GM19240 (cell line): ENCODE data around the gene KIF5C.
"Not testable (repeated sequence)": the region's sequence is repeated elsewhere in the genome, so short reads cannot be mapped to it uniquely, and the experiment has no call there.

Experiments used
- DNase-seq: peaks from one replicate; pipeline ENCODE4 v3.0.0; 2011; ENCODE audit warnings: low spot score; ENCODE audit not compliant: insufficient read length

Gene KIF5C

DNA sequence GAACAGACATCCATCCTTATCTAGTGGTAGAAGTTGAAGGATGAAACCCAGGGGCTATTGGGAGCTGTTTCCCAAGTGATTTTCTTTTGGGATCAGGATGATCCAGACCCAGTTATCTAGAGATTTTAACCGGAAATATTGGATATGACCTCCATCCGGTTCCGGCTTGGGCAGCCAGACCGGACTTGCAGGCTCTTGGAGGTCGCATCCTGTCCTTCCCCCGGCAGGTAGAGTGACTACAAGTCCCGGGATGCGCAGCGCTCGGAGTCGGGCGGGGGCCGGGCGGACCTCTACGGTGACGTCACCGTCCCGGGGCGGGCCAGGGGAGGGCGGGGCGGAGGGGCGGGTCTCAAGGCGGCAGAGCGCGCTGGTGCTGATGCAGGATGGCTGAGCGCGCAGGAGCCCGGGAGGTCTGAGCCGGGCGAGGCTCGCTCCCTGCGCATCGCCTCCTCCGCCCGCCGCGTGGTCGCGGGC lies at the start of gene KIF5C:
KIF5C (plus strand) TSS at position 360 of the 474 bp plus-strand sequence. CDS start 391 bp downstream, outside the sequence.
- DNase-seq: peak; percentile 78

DNA sequence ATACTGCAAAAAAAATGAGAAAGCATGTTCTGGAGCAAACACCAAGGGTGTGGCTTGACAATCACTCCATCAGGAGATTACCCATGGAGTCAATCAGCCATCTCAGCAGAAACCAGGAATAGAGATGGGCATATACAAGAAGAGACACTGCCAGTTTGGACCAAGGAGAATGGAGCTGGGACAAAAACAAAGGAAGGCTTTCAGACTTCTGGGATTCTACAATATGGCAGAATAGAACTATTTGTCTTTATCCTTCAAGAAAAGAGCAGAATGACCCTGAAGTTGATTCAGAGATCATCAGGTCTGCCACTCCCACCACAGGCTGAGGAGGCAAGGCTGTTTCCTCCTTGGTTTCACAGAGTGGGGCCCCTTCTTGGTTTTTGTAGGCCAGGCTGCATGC lies 48.2 kb upstream of the KIF5C start:
- no peak for DNase-seq

DNA sequence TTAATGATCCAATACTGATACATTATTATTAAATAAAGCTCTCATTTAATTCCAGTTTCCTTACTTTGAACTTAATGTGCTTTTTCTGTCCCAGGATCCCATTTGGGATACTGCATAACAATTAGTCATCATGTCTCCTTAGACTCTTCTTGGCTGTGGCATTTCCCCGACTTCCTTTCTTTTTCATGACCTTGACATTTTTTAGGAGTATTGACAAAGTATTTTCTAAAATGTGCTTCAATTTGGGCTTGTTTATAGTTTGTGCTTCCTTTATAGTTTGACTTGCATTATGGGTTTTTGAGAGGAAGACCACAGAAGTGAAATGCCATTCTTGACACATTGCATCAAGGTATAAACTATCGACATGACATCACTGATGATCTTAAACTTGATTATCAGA lies 46.1 kb upstream of the KIF5C start:
- no peak for DNase-seq

DNA sequence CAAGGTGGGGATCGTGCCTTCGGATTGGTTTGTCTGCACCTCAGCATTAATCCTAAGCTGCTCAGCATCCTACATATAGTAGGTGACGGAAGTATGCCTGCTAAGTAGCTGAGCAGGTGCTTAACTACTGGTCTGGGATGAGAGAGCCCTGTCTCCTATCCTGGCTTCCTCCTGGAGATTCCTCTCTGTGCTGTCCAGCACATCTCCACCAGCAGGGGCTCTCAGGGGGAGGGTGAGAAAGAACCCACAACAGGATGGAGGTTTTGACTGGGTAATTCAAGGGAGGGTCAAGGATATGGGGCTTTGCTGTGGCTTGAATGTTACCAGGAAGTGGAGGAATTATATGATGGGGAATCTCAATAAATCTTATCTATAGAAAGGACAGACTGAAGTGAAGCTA lies 45.4 kb upstream of the KIF5C start:
- DNase-seq: no peak

DNA sequence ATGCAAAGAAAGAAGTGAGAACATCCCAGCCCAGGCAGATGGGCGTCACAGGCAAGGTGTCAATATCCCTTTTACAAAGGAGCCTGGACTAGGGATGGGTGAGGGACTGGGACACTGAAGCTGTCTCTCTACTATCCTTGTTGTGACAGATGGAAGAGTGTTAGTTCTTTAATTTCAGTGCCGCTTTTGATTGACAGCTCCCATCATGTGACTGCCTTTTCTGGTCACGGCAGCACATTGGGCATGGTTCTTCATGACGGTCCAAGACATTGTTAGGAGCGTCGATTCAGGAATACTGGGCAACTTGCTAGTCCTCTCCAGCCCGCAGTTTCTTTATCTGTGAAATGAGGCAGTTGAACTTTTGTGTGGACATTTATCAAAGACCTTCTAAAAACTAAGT lies 42.4 kb upstream of the KIF5C start:
- DNase-seq: no peak

DNA sequence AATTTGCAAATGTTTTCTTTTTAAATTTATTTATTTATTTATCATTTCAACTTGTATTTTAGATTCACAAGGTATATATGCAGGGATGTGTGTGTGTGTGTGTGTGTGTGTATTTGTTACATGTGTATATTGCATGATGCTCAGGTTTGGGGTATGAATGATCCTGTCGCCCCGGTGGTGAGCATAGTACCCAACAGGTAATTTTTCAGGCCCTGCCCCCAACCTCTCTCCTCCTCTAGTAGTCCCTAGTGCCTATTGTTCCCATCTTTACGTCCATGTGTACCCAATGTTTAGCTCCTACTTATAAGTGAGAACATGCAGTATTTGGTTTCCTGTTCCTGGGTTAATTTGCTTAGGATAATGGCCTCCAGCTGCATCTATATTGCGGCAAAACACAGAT lies 33.0 kb upstream of the KIF5C start:
- DNase-seq: no peak

DNA sequence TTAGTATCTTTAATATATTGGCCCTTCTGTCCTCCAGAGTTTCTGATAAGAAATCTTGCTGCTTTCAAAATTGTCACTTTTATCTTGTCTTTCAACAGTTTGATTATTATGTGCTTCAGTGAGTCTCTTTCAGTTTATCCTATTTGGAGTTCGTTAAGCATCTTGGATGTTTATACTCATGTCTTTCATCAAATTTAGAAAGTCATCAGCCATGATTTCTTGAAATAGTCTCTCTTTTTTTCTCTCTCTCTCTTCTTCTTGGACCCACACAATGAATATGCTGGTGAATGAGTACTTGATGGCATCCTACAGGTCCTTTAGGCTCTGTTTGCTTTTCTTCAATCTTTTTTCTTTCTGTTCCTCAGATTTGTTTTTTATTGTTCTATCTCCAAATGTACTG lies 26.9 kb upstream of the KIF5C start:
- no peak for DNase-seq

DNA sequence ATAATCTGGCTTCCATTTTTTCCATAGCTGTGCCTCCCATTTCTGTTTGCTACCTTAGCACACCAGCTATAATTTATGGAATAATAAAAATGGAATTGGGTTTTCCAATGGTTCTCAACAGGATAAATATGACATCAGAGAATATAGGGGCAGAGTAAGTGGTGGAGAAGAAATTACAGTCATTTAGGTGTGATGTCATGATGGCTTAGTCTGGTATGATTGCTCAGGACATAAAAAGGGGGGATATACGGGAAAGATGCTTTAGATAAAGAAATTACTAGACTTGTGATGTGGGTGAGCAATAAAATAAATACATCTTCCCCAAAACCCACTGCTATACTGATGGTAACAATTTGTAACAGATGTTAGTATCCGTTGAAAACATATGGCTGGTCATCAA lies 21.6 kb upstream of the KIF5C start:
- no peak for DNase-seq

DNA sequence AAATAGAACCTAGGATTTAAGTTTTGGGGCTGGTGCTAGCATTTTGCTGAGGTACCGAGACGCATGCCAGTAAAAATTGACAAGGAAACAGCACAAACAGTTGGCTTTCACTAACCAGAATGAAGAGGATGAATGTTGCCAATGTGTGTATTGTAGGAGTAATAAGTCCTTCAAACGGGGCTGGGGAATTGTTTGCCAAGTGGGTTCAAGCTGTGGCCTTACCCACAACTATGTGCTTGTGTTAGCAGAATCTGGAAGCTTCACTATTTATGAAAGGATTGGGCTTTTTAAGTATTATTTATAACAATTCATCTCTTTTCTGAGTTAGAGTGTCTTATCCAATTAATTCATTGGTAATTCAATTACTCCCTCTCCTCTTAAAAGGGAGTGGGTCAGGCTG lies 15.0 kb upstream of the KIF5C start:
- DNase-seq: no peak

DNA sequence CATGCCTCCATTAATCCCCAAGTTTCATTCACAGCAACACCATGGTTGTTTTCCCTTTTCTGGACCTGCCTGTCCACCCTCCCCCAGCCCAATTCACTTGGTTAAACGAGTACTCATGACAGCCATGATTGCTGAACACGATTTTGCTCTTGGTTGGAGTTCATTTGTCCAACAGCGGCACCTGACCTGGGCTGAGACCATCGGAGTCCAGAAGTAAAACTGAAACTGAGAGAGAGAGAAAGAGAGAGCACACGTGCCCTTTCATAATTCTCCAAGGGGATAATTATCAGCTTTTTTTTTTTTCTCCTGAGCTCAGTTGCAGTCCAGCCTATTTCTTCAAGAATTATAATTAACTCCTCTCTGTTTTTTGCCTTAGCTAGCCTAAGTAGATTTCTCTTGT lies 13.7 kb upstream of the KIF5C start:
- no peak for DNase-seq

DNA sequence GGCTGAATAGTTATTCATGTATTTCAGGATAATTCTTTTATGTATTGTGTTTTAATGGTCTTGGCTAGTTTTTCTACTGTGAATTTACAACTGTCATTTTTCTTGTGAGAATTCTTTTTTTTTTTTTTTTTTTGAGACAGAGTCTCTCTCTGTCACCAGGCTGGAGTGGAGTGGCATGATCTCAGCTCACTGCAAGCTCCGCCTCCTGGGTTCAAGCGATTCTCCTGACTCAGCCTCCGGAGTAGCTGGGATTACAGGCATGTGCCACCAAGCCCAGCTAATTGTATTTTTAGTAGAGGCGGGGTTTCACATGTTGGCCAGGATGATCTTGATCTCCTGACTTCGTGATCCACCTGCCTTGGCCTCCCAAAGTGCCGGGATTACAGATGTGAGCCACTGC lies 12.5 kb upstream of the KIF5C start:
- DNase-seq: not testable (repeated sequence)

DNA sequence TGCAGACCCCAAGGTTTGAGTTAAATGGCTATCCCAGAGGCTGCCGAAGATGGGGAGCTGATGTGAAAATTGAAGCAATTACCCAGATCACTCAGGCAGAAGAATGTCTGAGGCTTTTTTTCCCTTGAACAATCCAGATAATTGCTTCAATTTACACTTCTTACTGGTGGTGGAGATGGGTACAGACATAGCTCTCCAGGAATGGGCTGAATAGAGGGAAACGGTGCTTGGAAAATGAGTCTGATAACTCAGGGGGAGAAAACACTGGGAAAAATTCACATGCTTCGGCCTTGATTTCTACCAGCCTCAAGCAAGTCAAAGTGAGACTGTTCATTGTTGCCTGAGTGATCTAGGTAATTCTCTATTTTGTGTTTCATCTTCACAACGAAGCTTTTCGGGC lies 9.5 kb upstream of the KIF5C start:
- no peak for DNase-seq

DNA sequence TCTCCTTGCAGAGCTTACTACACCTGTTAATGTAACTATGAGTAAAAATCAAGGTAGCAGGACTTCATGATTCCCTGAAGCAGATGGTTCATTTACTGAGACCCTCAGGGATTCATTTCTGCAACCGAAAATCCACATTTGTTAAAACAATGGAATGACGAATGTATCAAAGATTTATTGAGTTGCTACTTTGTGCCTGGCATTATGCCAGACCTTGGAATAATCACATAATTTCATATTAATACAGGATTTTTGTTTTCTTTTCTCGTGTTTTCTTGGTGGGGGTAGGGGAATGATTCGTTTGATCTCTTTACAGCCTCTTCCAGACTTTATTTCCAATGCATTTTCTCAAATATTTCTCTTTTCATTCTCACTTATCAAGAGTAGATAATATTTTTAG lies 8.9 kb upstream of the KIF5C start:
- no peak for DNase-seq

DNA sequence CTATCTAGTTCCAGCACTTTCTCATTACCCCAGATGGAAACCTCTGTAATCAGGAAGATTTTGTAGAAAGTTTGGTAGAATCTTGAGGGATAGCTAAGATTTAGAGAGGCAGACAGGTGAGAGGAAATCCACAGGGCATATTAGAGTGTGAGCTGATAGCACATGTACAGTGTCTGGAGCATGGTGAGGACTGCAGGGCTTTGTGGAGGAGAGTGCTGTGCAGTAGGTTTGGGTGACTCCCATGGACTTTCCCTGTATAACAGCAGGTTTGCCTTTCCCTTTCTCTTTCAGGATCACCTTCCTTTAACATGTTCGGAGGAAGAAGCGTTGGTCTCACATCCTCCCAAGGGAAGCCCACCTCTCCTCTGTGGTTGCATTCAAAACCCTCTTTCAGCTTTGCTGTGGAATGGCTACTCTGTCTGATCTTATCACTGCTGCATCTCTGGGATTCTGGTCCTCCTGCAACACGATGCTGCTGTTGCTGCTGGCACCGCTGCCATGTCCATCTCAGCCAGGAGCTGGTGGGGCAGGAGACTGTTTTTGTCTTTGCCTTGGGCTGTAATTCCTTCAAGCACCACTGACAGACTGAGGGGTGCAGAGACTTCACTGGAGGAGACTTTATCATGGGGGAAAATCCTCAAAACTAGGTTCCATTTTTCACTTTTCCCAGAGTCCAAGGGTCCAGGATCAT lies 7.8 kb upstream of the KIF5C start:
- DNase-seq: no peak

DNA sequence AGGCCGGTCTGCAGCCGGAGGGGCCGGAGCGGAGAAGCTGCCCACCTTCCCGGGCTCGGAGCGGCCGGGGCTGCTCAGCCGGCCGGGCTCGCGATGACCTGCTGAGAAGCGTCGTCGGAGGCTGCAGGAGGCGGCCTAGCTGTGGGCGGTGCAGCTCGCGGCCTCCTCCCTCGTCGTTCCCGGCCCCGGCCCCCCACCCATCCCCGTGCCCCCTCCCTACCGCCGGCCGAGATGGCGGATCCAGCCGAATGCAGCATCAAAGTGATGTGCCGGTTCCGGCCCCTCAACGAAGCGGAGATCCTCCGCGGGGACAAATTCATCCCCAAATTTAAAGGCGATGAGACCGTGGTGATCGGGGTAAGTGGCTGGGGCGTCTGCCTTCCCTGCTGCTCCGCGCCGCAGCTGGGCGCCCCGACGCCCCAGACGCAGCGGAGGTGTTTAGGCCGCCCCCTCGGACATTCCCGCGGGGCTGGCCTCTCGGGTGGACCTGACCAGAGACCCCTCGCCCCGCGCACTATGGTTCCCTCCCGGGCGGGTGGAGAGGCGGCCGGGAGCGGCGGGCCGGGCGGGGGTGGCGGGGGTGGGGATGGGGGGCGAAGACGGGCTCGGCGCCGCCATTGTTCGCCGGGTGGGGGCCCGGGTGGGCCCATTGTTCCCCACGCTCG lies 492 bp downstream of the KIF5C start:
- DNase-seq: no peak

DNA sequence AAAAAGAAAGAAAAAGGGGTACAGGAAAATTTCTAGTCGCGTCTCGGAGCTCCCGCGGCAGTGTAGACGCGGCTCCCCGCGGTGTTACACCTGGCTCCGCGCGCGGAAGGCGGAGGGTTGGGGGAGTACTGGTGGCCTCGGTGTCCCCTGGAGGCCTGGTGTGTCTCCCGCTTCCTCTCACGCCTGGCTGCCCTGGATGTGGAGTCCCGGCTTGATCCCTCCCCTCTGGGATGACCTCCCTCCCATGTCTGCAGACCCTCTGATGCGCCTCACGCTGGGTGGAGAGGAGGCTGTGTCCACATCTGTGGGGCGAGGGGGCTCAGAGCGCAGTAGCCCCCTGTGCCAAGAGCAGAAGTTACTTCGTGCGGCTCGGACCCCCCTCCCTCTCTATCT lies 1.2 kb downstream of the KIF5C start:
- DNase-seq: no peak

DNA sequence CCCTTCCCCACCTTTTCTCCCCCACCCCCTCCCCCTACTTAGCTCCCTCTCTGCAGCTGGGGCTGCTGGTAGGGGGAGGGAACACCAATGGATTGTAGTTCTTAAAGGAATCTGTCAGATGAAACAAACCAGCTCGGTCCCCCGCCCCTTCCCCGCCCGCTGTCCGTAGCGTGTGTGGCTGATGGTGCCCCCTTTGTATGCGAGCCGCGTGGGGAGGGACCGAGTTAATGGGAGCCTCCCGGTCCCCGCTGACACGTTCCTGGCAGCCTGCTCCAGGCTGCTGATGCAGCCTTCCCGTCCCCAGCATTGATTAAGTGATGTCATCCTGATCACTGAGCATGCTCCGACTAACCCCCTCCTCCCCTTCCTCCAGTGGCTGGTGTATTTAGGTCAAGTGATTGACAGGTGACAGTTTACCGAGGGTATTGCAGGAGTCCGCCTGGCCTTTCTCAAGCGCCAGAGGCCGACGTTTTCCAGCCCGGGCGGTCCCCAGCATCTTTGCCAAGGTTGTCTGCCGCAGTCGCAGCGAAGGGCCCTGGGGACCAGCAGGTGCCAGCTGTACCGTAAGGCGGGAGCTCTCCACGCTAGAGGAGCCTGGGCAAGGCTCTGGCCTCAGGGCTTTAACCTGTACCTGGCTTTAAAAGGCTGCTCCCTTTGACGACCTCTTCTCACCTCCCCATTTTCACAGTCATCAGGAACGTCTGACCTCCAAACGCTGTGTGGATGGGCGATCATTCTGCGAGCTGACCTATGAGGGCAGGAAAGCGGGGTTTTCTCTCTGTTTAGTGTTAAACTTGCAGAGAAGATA lies 1.8 kb downstream of the KIF5C start:
- DNase-seq: no peak

DNA sequence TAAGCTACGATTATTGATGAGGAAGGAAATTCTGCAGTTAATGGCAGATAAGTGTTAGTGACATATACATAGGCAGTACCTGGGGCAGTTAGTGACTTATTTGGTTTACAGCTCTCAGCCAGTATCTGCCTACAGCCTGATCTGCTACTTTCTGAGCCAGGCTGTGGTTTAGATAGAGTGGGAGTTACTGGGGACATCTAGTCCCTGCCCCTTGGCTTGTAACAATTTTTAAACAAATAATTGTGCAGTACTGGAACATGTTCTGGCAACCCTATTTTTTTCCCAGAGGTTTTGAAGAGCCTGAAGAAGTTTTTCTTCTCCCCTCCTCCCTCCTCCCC lies 2.3 kb downstream of the KIF5C start:
- no peak for DNase-seq

DNA sequence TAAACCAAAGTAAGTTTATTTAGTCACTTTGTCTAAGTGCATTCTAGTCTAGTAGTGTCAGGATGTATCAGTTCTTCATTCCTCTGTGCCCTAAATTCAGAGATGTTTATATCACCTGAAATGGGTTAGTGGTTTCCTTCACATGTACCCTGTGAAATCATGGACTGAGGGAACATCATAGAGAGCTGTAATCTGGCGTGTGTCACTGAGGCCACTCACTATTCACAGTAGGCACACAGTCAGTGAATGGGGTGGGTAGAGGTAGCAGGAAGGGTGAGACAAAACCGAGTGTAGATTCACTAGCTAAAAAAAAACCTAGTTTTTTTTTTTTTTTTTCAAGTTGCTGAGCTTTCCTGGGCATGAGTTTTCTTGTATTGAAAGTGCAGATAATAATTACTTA lies 5.6 kb downstream of the KIF5C start:
- no peak for DNase-seq

DNA sequence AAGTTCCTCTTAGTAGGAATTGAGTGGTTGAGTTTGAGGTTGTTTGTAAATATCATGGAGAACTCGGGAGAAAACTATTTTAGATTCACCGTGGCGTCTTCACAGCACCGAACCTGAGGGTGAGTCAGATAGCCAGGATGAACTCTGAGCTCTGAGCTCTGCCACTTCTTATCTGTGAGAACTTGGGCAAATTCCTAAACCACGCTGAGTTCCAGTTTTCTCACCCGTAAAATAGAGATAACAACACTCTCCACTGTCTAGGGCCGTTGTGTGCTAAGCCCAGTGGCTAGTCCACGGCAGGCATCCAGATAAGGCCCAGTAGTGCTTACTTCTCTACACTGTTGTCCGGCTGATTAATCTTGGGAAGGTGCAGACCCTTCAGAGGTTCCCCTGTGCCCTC lies 7.0 kb downstream of the KIF5C start:
- no peak for DNase-seq

DNA sequence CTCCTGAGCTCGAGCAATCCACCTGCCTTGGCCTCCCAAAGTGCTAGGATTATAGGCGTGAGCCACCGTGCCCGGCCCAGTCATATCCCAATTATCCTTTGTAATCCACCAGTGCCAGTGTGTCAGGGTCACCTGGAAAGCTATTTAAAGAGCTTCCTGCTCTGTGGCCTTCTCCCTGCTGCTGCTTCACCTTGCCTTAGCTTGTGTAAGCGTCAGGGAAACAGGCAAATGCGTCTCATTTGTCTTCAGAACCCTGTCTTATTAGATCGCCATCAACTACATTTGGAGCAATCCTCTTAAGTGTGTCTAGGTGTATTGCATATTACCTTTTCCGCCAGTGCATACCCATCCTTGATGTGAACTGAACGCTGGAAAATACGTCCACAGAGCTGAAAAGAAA lies 10.2 kb downstream of the KIF5C start:
- DNase-seq: no peak

DNA sequence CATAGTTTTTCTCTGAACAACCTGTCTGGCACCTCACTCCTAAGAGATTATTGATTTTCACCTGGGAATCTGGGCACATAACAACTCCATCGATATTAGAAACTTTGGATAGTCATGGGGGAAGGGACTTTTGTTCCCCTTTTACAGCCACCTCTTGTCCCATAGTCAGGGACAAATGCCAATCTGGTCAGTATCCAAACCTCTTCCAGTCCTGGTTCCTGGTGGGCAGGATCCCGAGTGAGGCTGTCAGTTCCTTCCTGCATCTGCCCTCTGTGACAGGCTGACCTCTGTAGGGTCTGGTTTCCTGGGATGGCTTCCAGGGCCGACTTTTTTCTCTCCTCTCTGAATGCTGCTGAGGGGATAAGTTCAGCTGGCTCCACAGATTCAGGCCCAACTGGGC lies 11.0 kb downstream of the KIF5C start:
- DNase-seq: no peak
